Parathyroid adenoma (tissue), 2 donors: ENCODE results near the gene NTN1.

Experiments used
- H2AFZ ChIP-seq: fragments of 300-600 bp; sonication (generic); one replicate; pipeline ENCODE4 v1.7.0; 2017; ENCODE audit warnings: antibody characterized with exemption, mild to moderate bottlenecking
- H3K27ac ChIP-seq: fragments of 300-600 bp; sonication (generic); one replicate; pipeline ENCODE4 v1.7.0; 2017
- H3K27me3 ChIP-seq: fragments of 300-600 bp; sonication (generic); one replicate; pipeline ENCODE4 v1.7.0; 2017; ENCODE audit warnings: low read length; ENCODE audit not compliant: control insufficient read depth, insufficient read depth
- H3K36me3 ChIP-seq: fragments of 300-600 bp; sonication (generic); one replicate; pipeline ENCODE4 v1.7.0; 2017; ENCODE audit warnings: low read length; ENCODE audit not compliant: control insufficient read depth, insufficient read depth
- H3K4me1 ChIP-seq: fragments of 300-600 bp; sonication (generic); one replicate; pipeline ENCODE4 v1.7.0; 2017; ENCODE audit warnings: control low read depth
- H3K4me2 ChIP-seq: fragments of 300-600 bp; sonication (generic); one replicate; pipeline ENCODE4 v1.7.0; 2017; ENCODE audit warnings: low read length
- H3K4me3 ChIP-seq: fragments of 300-600 bp; sonication (generic); one replicate; pipeline ENCODE4 v1.7.0; 2017; ENCODE audit warnings: low read depth, low read length
- H3K79me2 ChIP-seq: fragments of 300-600 bp; sonication (generic); one replicate; pipeline ENCODE4 v1.7.0; 2017; ENCODE audit warnings: control low read depth
- H3K9ac ChIP-seq: fragments of 300-600 bp; sonication (generic); one replicate; pipeline ENCODE4 v1.7.0; 2017; ENCODE audit warnings: mild to moderate bottlenecking
- H3K9me3 ChIP-seq: fragments of 300-600 bp; sonication (generic); one replicate; pipeline ENCODE4 v1.7.0; 2017; ENCODE audit warnings: low read length; ENCODE audit not compliant: control insufficient read depth
- CTCF ChIP-seq: fragments of 300-600 bp; sonication (generic); IDR thresholded peaks from one replicate; pipeline ENCODE4 v1.7.0; 2017; ENCODE audit warnings: antibody characterized with exemption, mild to moderate bottlenecking
- donor health status: primary hyperparathyroidism.

NTN1 gene

GRCh38 chr17:9205520-9206409 is 184.5 kb downstream of the NTN1 start:
- H3K4me1 ChIP-seq: no peaks in the 10 kb centered on the region
- no peak overlapping the region for H3K27ac ChIP-seq
- no peaks in the 10 kb centered on the region for H3K79me2 ChIP-seq
- H3K4me2 ChIP-seq: no peak overlapping the region
- H3K36me3 ChIP-seq: no peaks in the 10 kb centered on the region
- H3K27me3 ChIP-seq: no peaks in the 10 kb centered on the region
- no peak for TF ChIP-seq CTCF
- no peaks in the 10 kb centered on the region for H3K9me3 ChIP-seq
- H2AFZ ChIP-seq: no peak overlapping the region
- no peak overlapping the region for H3K9ac ChIP-seq
- H3K4me3 ChIP-seq: no peak overlapping the region

- Histone ChIP-seq H3K36me3 (no peaks in the 10 kb centered on the region), H3K4me2 (no peak overlapping the region), H3K27me3 (no peaks in the 10 kb centered on the region), H3K79me2 (no peaks in the 10 kb centered on the region), H3K9me3 (no peaks in the 10 kb centered on the region), H3K9ac (no peak overlapping the region), H3K27ac (no peak overlapping the region), H2AFZ (no peak overlapping the region), H3K4me1 (no peaks in the 10 kb centered on the region), H3K4me3 (no peak overlapping the region)
- no peak for TF ChIP-seq CTCF
Observed at GRCh38 chr17:9206410-9206703, 185.0 kb downstream of the NTN1 start.

GRCh38 chr17:9206741-9207332 is 185.5 kb downstream of the NTN1 start:
- Histone ChIP-seq H3K27ac (no peak overlapping the region), H3K4me1 (no peaks in the 10 kb centered on the region), H3K79me2 (no peaks in the 10 kb centered on the region), H3K9ac (no peak overlapping the region), H3K9me3 (no peaks in the 10 kb centered on the region), H3K4me3 (no peak overlapping the region), H2AFZ (no peak overlapping the region), H3K36me3 (no peaks in the 10 kb centered on the region), H3K4me2 (no peak overlapping the region), H3K27me3 (no peaks in the 10 kb centered on the region)
- TF ChIP-seq CTCF: no peak

GRCh38 chr17:9208381-9209105 is 187.2 kb downstream of the NTN1 start:
- Histone ChIP-seq H3K4me1 (no peaks in the 10 kb centered on the region), H3K4me3 (no peak overlapping the region), H3K36me3 (no peaks in the 10 kb centered on the region), H3K27me3 (no peaks in the 10 kb centered on the region), H2AFZ (no peak overlapping the region), H3K4me2 (no peak overlapping the region), H3K27ac (no peak overlapping the region), H3K9ac (no peak overlapping the region), H3K9me3 (no peaks in the 10 kb centered on the region), H3K79me2 (no peaks in the 10 kb centered on the region)
- TF ChIP-seq CTCF: no peak
